HepG2 (cell line): ENCODE results near the gene TNS1.

Experiments used
- KDM1A ChIP-seq: IDR thresholded peaks from 2 replicates; pipeline ENCODE4 v1.6.1; 2016; ENCODE audit warnings: missing compliant biosample characterization
- PLRG1 ChIP-seq: fragments of 450-650 bp; conservative IDR thresholded peaks from 2 replicates; pipeline ENCODE4 v1.6.1; 2016
- XRCC5 ChIP-seq: fragments of 200-400 bp; formaldehyde crosslinking; optimal IDR thresholded peaks from 2 replicates; pipeline ENCODE3; 2017; ENCODE audit warnings: mild to moderate bottlenecking, low read length
- ZFP36 ChIP-seq: fragments of 150-350 bp; IDR thresholded peaks from 2 replicates; pipeline ENCODE4 v1.6.1; 2018; ENCODE audit warnings: borderline replicate concordance, low read length, low read depth; ENCODE audit not compliant: partially characterized antibody
- ZNF569 ChIP-seq: sonication (generic); formaldehyde crosslinking; IDR thresholded peaks from 2 replicates; pipeline ENCODE4 v1.5.0; 2020; ENCODE audit warnings: mild to moderate bottlenecking, missing genetic modification reagents, moderate library complexity, borderline replicate concordance
- TF ChIP-seq, protein P1 (sequence below): IDR thresholded peaks from 2 replicates; pipeline ENCODE4 v1.6.1; 2012; ENCODE audit warnings: inconsistent platforms
- TF ChIP-seq, protein P2 (sequence below), 2 experiments: IDR thresholded peaks; 2 replicates each; pipeline ENCODE4 v1.6.1; 2011 to 2012; ENCODE audit warnings: low read length in 2 of 2, borderline replicate concordance in 1 of 2, low read depth in 1 of 2, mild to moderate bottlenecking in 1 of 2, moderate library complexity in 1 of 2
- TF ChIP-seq, protein P3 (sequence below): sonication (generic); formaldehyde crosslinking; IDR thresholded peaks from 2 replicates; pipeline ENCODE4 v1.4.0; 2020; ENCODE audit warnings: mild to moderate bottlenecking, missing genetic modification reagents

DNA sequence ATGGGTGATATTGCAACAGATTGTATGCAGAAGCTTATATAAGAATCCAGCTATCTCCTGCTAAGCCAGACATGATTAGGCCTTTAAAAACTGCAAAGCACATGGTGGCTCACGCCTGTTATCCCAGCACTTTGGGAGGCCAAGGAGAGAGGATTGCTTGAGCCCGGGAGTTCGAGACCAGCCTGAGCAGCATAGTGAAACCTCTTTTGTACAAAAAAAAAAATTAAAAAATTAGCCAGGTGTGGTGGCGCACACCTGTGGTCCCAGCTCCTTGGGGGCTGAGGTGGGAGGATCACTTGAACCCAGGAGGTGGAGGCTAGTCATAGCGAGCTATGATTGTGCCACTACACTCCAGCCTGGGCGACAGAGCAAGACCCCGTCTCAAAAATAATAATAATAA lies 204.6 kb downstream of the TNS1 start:
- TF ChIP-seq, protein P1, sequence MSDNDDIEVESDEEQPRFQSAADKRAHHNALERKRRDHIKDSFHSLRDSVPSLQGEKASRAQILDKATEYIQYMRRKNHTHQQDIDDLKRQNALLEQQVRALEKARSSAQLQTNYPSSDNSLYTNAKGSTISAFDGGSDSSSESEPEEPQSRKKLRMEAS: no peak
- TF ChIP-seq KDM1A (CRISPR knock-in tag) (no peak), PLRG1 (no peak), XRCC5 (no peak), ZNF569 (no peak), ZFP36 (no peak)
- TF ChIP-seq, protein P2, sequence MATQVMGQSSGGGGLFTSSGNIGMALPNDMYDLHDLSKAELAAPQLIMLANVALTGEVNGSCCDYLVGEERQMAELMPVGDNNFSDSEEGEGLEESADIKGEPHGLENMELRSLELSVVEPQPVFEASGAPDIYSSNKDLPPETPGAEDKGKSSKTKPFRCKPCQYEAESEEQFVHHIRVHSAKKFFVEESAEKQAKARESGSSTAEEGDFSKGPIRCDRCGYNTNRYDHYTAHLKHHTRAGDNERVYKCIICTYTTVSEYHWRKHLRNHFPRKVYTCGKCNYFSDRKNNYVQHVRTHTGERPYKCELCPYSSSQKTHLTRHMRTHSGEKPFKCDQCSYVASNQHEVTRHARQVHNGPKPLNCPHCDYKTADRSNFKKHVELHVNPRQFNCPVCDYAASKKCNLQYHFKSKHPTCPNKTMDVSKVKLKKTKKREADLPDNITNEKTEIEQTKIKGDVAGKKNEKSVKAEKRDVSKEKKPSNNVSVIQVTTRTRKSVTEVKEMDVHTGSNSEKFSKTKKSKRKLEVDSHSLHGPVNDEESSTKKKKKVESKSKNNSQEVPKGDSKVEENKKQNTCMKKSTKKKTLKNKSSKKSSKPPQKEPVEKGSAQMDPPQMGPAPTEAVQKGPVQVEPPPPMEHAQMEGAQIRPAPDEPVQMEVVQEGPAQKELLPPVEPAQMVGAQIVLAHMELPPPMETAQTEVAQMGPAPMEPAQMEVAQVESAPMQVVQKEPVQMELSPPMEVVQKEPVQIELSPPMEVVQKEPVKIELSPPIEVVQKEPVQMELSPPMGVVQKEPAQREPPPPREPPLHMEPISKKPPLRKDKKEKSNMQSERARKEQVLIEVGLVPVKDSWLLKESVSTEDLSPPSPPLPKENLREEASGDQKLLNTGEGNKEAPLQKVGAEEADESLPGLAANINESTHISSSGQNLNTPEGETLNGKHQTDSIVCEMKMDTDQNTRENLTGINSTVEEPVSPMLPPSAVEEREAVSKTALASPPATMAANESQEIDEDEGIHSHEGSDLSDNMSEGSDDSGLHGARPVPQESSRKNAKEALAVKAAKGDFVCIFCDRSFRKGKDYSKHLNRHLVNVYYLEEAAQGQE (IDR thresholded peaks at IDR 0.05; ENCODE audit: borderline replicate concordance in 1 of 2, low read depth in 1 of 2, low read length in 2 of 2): no peak
- TF ChIP-seq, protein P3, sequence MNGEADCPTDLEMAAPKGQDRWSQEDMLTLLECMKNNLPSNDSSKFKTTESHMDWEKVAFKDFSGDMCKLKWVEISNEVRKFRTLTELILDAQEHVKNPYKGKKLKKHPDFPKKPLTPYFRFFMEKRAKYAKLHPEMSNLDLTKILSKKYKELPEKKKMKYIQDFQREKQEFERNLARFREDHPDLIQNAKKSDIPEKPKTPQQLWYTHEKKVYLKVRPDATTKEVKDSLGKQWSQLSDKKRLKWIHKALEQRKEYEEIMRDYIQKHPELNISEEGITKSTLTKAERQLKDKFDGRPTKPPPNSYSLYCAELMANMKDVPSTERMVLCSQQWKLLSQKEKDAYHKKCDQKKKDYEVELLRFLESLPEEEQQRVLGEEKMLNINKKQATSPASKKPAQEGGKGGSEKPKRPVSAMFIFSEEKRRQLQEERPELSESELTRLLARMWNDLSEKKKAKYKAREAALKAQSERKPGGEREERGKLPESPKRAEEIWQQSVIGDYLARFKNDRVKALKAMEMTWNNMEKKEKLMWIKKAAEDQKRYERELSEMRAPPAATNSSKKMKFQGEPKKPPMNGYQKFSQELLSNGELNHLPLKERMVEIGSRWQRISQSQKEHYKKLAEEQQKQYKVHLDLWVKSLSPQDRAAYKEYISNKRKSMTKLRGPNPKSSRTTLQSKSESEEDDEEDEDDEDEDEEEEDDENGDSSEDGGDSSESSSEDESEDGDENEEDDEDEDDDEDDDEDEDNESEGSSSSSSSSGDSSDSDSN (CRISPR knock-in tag): no peak
